ENCODE results near the gene FAU. TPM values are rescaled to one million over a fixed set of nuclear protein-coding genes. Genes with fewer than 3 reads are reported as not detected.

FAU gene
- total and polyA plus RNA-seq, 4 experiments from 2014 or later: 913 to 1,690 (median 1,294) TPM

DNA sequence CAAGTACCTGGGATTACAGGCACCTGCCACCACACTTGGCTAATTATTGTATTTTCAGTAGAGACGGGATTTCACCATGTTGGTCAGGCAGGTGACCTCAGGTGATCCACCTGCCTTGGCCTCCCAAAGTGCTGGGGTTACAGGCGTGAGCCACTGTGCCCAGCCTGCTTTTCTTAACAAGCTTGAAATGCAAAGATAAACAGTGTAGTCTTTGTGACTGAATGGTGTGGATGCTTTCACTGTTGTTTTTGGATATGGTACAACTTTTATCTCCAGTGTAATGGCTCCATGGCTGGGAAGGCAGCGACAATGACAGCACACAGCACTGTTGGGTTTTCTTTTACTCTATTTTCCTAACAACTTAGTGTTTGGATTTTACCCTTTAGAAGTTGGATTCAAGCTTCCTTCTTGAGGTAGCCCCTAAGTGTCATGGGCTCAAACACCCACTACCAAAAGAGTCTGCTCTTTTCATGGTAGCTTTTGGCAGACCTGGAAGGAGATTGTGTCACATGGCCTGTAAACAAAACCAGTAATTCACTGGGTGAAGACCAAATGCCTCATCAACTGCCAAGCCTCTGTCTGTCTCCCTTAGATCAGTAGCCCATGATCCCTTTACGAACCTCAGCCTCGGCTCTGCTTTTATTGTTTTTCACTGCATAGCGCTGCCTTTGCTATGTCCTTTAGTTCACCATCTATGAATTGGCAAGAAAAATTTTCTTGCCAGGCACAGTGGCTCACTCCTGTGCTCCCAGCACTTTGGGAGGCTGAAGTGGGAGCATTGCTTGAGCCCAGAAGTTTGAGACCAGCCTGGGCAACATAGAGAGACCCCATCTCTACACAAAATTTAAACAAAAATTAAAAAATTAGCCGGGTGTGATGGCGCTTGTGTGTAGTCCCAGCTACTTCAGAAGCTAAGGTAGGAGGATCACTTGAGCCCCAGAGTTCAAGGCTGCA, 19.5 kb downstream of the FAU start:
- no peaks in the 10 kb centered on the region for H3K9me3 Mint-ChIP-seq
- no peak overlapping the region for H3K4me3 Mint-ChIP-seq
- H3K27ac ChIP-seq (ENCODE audit: low read depth, low read length): no peak overlapping the region
- H3K27me3 ChIP-seq (ENCODE audit: insufficient read depth, low read length): no peaks in the 10 kb centered on the region
- no peaks in the 10 kb centered on the region for H3K36me3 ChIP-seq (ENCODE audit: insufficient read depth, low read length)
- no peaks in the 10 kb centered on the region for H3K27me3 Mint-ChIP-seq
- H3K4me1 ChIP-seq (ENCODE audit: insufficient read depth, low read length): peaks cover 5% of the 10 kb centered on the region
- ChIA-PET CTCF (ENCODE audit: partially characterized antibody) (interaction anchor here (1.0 to 2.3 kb wide), 5 partner anchors 8 to 213 kb away, joined by 3 to 5 read pairs (median 4); partner anchors contain the start of genes ARL2, CDC42EP2, TM7SF2 and ZNHIT2), POLR2A (ENCODE audit: partially characterized antibody) (interaction anchor here (0.7 to 17.5 kb wide), 3 partner anchors 13 to 88 kb away, joined by 3 to 320 read pairs (median 4); partner anchors contain the start of genes ARL2, FAU, MRPL49 and TM7SF2)
- H3K4me3 ChIP-seq (ENCODE audit: low read length in 2 of 2): no peak overlapping the region
- H3K27ac Mint-ChIP-seq: peak overlapping the region in 1 of 7 donors; percentile 19
- H3K4me1 Mint-ChIP-seq: peaks cover 11 to 22% (median 17%) of the 10 kb centered on the region in 4 donors
- peaks cover 22 to 49% of the 10 kb centered on the region in 2 donors for H3K36me3 Mint-ChIP-seq
- intact Hi-C loops (cut with micrococcal nuclease): no loop called here
- DNase-seq: no peak
- H3K9me3 ChIP-seq (ENCODE audit: control insufficient read depth in 1 of 2, low read length in 2 of 2): no peaks in the 10 kb centered on the region

DNA sequence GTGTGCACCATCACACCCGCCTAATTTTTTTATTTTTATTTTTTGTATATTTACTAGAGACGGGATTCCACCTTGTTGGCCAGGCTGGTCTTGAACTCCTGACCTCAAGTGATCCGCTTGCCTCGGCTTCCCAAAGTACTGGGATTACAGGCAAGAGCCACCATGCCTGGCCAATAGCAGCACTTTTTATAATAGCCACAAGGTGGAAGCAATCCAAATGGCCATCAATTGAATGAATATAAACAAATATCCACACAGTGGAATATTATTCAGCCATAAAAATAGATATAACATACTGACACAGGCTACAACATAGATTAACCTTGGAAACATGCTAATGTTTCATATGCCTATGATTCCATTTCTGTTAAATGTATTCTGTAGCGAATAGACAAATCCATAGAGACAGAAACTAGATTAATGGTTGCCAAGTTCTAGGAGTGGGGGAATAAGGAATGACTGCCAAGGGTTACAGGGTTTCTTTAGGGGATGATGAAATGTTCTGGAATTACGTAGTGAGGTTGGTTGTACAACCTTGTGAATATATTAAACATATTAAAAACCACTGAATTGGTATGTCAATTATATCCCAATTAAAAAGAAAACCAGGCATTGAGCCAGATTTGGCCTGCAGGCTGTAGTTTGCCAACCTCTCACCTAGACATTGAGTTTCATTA, 21.1 kb downstream of the FAU start:
- Histone ChIP-seq H3K36me3 (ENCODE audit: insufficient read depth, low read length) (no peaks in the 10 kb centered on the region), H3K4me3 (ENCODE audit: low read length in 2 of 2) (no peak overlapping the region), H3K27ac (ENCODE audit: low read depth, low read length) (no peak overlapping the region), H3K27me3 (ENCODE audit: insufficient read depth, low read length) (no peaks in the 10 kb centered on the region), H3K9me3 (ENCODE audit: control insufficient read depth in 1 of 2, low read length in 2 of 2) (no peaks in the 10 kb centered on the region), H3K4me1 (ENCODE audit: insufficient read depth, low read length) (peaks cover 15% of the 10 kb centered on the region)
- no peaks in the 10 kb centered on the region for H3K9me3 Mint-ChIP-seq
- H3K27ac Mint-ChIP-seq: peak overlapping the region in 1 of 7 donors; percentile 57
- intact Hi-C loops (cut with micrococcal nuclease): no loop called here
- no peaks in the 10 kb centered on the region for H3K27me3 Mint-ChIP-seq
- peaks cover 12 to 30% (median 21%) of the 10 kb centered on the region in 4 donors for H3K4me1 Mint-ChIP-seq
- peaks cover 14 to 42% of the 10 kb centered on the region in 2 donors for H3K36me3 Mint-ChIP-seq
- DNase-seq: no peak
- CTCF ChIA-PET (ENCODE audit: partially characterized antibody): interaction anchor here (1.0 to 5.4 kb wide), 5 partner anchors 10 to 86 kb away, joined by 3 to 70 read pairs (median 5); partner anchors contain the start of genes ARL2, TM7SF2 and ZNHIT2
- POLR2A ChIA-PET (ENCODE audit: partially characterized antibody): interaction anchor here (2.8 to 17.5 kb wide), 2 partner anchors 14 to 18 kb away, joined by 9 to 320 read pairs; partner anchors contain the start of genes CDCA5, FAU, MRPL49 and TM7SF2
- H3K4me3 Mint-ChIP-seq: no peak overlapping the region

DNA sequence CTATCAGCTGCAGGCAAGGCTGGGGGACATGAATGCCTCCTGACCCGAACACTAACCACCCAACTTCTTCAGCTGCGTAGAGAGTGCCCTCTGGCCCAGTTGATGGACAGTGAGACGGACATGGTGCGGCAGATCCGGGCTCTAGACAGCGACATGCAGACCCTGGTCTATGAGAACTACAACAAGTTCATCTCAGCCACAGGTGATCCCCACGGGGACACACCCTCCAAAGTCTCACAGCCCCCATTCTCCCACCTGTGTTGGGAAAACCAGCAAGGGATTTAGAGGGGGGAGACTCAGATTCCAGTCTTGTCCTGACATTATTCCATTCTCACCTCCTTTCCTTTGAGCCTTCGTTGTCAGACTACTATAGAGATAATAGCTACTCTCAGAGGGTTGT, 25.0 kb downstream of the FAU start:
- Histone ChIP-seq H3K27me3 (ENCODE audit: insufficient read depth, low read length) (no peaks in the 10 kb centered on the region), H3K27ac (ENCODE audit: low read depth, low read length) (peak overlapping the region; percentile 78), H3K4me3 (ENCODE audit: low read length in 2 of 2) (peak overlapping the region; percentile 47 to 74), H3K4me1 (ENCODE audit: insufficient read depth, low read length) (peaks cover 18% of the 10 kb centered on the region), H3K36me3 (ENCODE audit: insufficient read depth, low read length) (no peaks in the 10 kb centered on the region), H3K9me3 (ENCODE audit: control insufficient read depth in 1 of 2, low read length in 2 of 2) (no peaks in the 10 kb centered on the region)
- peak overlapping the region; percentile 86 to 95 (median 93) for H3K4me3 Mint-ChIP-seq
- H3K27ac Mint-ChIP-seq: peak overlapping the region in 6 of 7 donors; percentile 25 to 97 (median 96)
- ChIA-PET POLR2A (ENCODE audit: partially characterized antibody) (interaction anchor here (0.9 to 17.5 kb wide), 15 partner anchors 11 to 779 kb away, joined by 3 to 320 read pairs (median 4); partner anchors contain the start of genes ARL2, CDCA5, FAU and MRPL49), CTCF (ENCODE audit: partially characterized antibody) (interaction anchor here (0.6 to 5.4 kb wide), 5 partner anchors 14 to 71 kb away, joined by 3 to 70 read pairs (median 3); partner anchors contain the start of genes TM7SF2 and ZNHIT2)
- no peaks in the 10 kb centered on the region for H3K9me3 Mint-ChIP-seq
- no peaks in the 10 kb centered on the region for H3K27me3 Mint-ChIP-seq
- no peak for DNase-seq
- H3K4me1 Mint-ChIP-seq: peaks cover 8 to 26% (median 17%) of the 10 kb centered on the region in 4 donors
- peaks cover 6 to 18% of the 10 kb centered on the region in 2 donors for H3K36me3 Mint-ChIP-seq
- intact Hi-C loops (cut with micrococcal nuclease): loop anchor here (1.0 kb wide), 4 partner anchors 13 to 25 kb away; partner anchors contain the start of genes CDCA5, FAU, MRPL49 and ZFPL1

DNA sequence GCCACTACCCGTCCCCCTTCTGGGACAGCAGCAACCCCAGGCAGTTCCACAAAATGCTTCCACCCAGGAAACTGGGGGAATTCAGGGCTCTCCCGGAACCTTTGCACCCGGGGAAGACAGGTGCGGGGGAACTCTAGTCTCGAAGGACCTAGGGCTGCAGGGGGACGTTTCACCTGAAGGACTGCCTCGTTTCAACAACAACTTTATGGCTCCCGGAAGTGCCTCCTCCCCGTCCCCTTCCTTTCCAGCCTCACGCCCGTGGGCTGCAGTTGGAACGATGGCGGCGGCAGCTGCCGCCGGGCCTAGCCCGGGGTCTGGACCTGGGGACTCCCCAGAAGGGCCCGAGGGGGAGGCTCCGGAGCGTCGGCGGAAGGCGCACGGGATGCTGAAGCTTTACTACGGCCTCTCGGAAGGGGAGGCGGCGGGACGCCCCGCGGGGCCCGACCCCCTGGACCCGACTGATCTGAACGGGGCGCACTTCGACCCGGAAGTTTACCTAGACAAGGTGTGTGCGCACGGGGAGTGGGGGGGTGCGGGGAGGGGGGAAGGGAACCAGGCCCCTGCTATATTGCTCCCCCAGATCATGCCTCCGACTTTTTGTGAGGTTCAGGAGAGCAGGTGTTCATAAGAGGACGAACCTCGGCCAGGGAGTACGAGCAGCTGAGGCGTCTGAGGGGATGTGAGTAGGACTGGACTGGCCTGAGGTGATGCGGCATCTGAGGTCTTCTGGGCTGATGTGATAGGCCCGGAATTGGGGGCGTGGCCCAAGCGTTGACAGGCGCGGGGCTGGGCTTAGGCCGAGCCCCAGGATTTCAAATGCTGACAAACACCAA, 25.7 kb downstream of the FAU start, which contains the start of gene VPS51:
TSS of gene VPS51 (plus strand) at position 241 of the 833 bp plus-strand sequence. CDS start at position 278, 37 bp downstream.
- CTCF ChIA-PET (ENCODE audit: partially characterized antibody): interaction anchor here (0.6 to 5.4 kb wide), 5 partner anchors 15 to 71 kb away, joined by 3 to 70 read pairs (median 3); partner anchors contain the start of genes TM7SF2 and ZNHIT2
- H3K27me3 Mint-ChIP-seq: no peaks in the 10 kb centered on the region
- Histone ChIP-seq H3K4me1 (ENCODE audit: insufficient read depth, low read length) (peaks cover 18% of the 10 kb centered on the region), H3K27me3 (ENCODE audit: insufficient read depth, low read length) (no peaks in the 10 kb centered on the region), H3K27ac (ENCODE audit: low read depth, low read length) (peak within 1 kb of the TSS; percentile 78), H3K4me3 (ENCODE audit: low read length in 2 of 2) (peak within 1 kb of the TSS; percentile 47 to 74), H3K9me3 (ENCODE audit: control insufficient read depth in 1 of 2, low read length in 2 of 2) (no peaks in the 10 kb centered on the region), H3K36me3 (ENCODE audit: insufficient read depth, low read length) (no peaks in the 10 kb centered on the region)
- POLR2A ChIA-PET (ENCODE audit: partially characterized antibody): interaction anchor here (0.6 to 17.5 kb wide), 21 partner anchors 10 to 778 kb away, joined by 3 to 320 read pairs (median 4); partner anchors contain the start of genes ARL2, CDCA5, FAU and MRPL49
- no peaks in the 10 kb centered on the region for H3K9me3 Mint-ChIP-seq
- peaks cover 6 to 18% of the 10 kb centered on the region in 2 donors for H3K36me3 Mint-ChIP-seq
- H3K27ac Mint-ChIP-seq: peak within 1 kb of the TSS; percentile 95 to 97 (median 96)
- H3K4me1 Mint-ChIP-seq: peaks cover 8 to 26% (median 17%) of the 10 kb centered on the region in 4 donors
- peak; percentile 87 to 92 (median 89) for DNase-seq
- peak within 1 kb of the TSS; percentile 86 to 95 (median 93) for H3K4me3 Mint-ChIP-seq
- intact Hi-C loops (cut with micrococcal nuclease): loop anchor here (1.0 kb wide), 4 partner anchors 12 to 26 kb away; partner anchors contain the start of genes CDCA5, FAU, MRPL49 and ZFPL1

DNA sequence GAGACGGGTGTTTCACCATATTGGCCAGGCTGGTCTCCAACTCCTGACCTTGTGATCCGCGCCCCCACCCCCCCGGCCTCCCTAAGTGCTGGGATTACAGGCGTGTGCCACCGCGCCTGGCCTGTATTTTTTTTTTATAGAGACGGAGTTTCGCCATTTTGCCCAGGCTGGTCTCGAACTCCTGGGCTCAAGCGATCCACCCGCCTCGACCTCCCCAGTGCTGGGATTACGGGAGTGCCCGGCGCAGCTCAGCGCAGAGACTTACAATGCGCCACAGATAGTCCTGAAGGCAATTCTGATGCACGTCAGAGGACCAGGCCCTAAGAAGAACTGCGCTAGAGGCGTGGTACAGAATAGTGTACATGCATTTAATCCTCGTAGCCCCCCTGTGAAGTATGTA, 26.5 kb downstream of the FAU start:
- Histone ChIP-seq H3K4me1 (ENCODE audit: insufficient read depth, low read length) (peaks cover 18% of the 10 kb centered on the region), H3K9me3 (ENCODE audit: control insufficient read depth in 1 of 2, low read length in 2 of 2) (no peaks in the 10 kb centered on the region), H3K27ac (ENCODE audit: low read depth, low read length) (peak overlapping the region; percentile 78), H3K27me3 (ENCODE audit: insufficient read depth, low read length) (no peaks in the 10 kb centered on the region), H3K4me3 (ENCODE audit: low read length in 2 of 2) (no peak overlapping the region), H3K36me3 (ENCODE audit: insufficient read depth, low read length) (no peaks in the 10 kb centered on the region)
- peaks cover 6 to 14% of the 10 kb centered on the region in 2 donors for H3K36me3 Mint-ChIP-seq
- no peaks in the 10 kb centered on the region for H3K9me3 Mint-ChIP-seq
- H3K4me1 Mint-ChIP-seq: peaks cover 8 to 26% (median 16%) of the 10 kb centered on the region in 4 donors
- ChIA-PET POLR2A (ENCODE audit: partially characterized antibody) (interaction anchor here (0.7 to 17.5 kb wide), 15 partner anchors 10 to 778 kb away, joined by 3 to 320 read pairs (median 4); partner anchors contain the start of genes ARL2, CDCA5, FAU and MRPL49), CTCF (ENCODE audit: partially characterized antibody) (interaction anchor here (0.6 to 5.4 kb wide), 10 partner anchors 10 to 1335 kb away, joined by 3 to 70 read pairs (median 4); partner anchors contain the start of genes CDCA5, FAU, MRPL49 and TM7SF2)
- intact Hi-C loops (cut with micrococcal nuclease): no loop called here
- H3K4me3 Mint-ChIP-seq: peak overlapping the region; percentile 86 to 95 (median 93)
- no peaks in the 10 kb centered on the region for H3K27me3 Mint-ChIP-seq
- no peak for DNase-seq
- peak overlapping the region; percentile 95 to 97 (median 96) for H3K27ac Mint-ChIP-seq

Data from CD4-positive, alpha-beta memory T cell (primary cell).